ENCODE data around the gene MECP2.

The MECP2 gene

GRCh38 chrX:154036513-154036912 lies 61.0 kb downstream of the MECP2 start:
- ChIA-PET POLR2A (interaction anchor here (0.7 to 0.8 kb wide), 2 partner anchors 15 to 335 kb away, joined by 3 to 5 read pairs; no protein-coding TSS in a partner anchor), CTCF (interaction anchor here (0.7 to 1.3 kb wide), 3 partner anchors 10 to 25 kb away, joined by 3 to 5 read pairs (median 4); no protein-coding TSS in a partner anchor)
- TF ChIP-seq CTCF (IDR thresholded peaks at IDR 0.05; ENCODE audit: control extremely low read depth, extremely low read depth, low read depth, missing control alignments), result no peak
- no peak for DNase-seq (ENCODE audit: extremely low spot score)

- no peak for DNase-seq (ENCODE audit: extremely low spot score)
- POLR2A ChIA-PET, result no interaction called here
- TF ChIP-seq CTCF (IDR thresholded peaks at IDR 0.05; ENCODE audit: control extremely low read depth, extremely low read depth, low read depth, missing control alignments), result no peak
- CTCF ChIA-PET, result no interaction called here
Measured at GRCh38 chrX:154033848-154034247, 63.7 kb downstream of the MECP2 start.

GRCh38 chrX:154032653-154033052 lies 64.9 kb downstream of the MECP2 start:
- ChIA-PET CTCF (no interaction called here), POLR2A (no interaction called here)
- no peak for TF ChIP-seq CTCF (IDR thresholded peaks at IDR 0.05; ENCODE audit: control extremely low read depth, extremely low read depth, low read depth, missing control alignments)
- no peak for DNase-seq (ENCODE audit: extremely low spot score)

- DNase-seq (ENCODE audit: extremely low spot score), result no peak
- no peak for TF ChIP-seq CTCF (IDR thresholded peaks at IDR 0.05; ENCODE audit: control extremely low read depth, extremely low read depth, low read depth, missing control alignments)
- ChIA-PET CTCF (no interaction called here), POLR2A (no interaction called here)
Measured at GRCh38 chrX:154032160-154032559, 65.4 kb downstream of the MECP2 start.

GRCh38 chrX:154030715-154031305 lies 66.7 kb downstream of the MECP2 start:
- CTCF ChIA-PET, result interaction anchor here (1.2 to 2.2 kb wide), 2 partner anchors 10 to 22 kb away, joined by 4 to 7 read pairs; no protein-coding TSS in a partner anchor

GRCh38 chrX:154030266-154030665 lies 67.3 kb downstream of the MECP2 start:
- no peak for TF ChIP-seq CTCF (IDR thresholded peaks at IDR 0.05; ENCODE audit: control extremely low read depth, extremely low read depth, low read depth, missing control alignments)
- ChIA-PET CTCF (interaction anchor here (1.2 to 2.2 kb wide), 2 partner anchors 10 to 22 kb away, joined by 4 to 7 read pairs; no protein-coding TSS in a partner anchor), POLR2A (no interaction called here)
- no peak for DNase-seq (ENCODE audit: extremely low spot score)

More at GRCh38 chrX:154030715-154031305, 66.7 kb downstream of the MECP2 start:
- POLR2A ChIA-PET, result no interaction called here
- TF ChIP-seq CTCF (IDR thresholded peaks at IDR 0.05; ENCODE audit: control extremely low read depth, extremely low read depth, low read depth, missing control alignments), result no peak
- DNase-seq (ENCODE audit: extremely low spot score), result no peak
